Measurements from ENCODE around the gene ZSCAN22. TPM values are rescaled to one million over a fixed set of nuclear protein-coding genes. Genes with fewer than 3 reads are reported as not detected.

Gene ZSCAN22
- total RNA-seq, 1 donor from 2014 or later = 5.4 TPM

- DNase-seq (ENCODE audit: extremely low spot score, unreplicated experiment) = no peak
- peak overlapping the region; percentile 95 for H3K27ac Mint-ChIP-seq
- no peaks in the 10 kb centered on the region for H3K36me3 Mint-ChIP-seq
- H3K9me3 Mint-ChIP-seq = no peaks in the 10 kb centered on the region
- peaks cover 3% of the 10 kb centered on the region for H3K4me1 Mint-ChIP-seq (ENCODE audit: unreplicated experiment)
- H3K4me3 Mint-ChIP-seq = peak overlapping the region; percentile 94
- H3K27me3 Mint-ChIP-seq = no peaks in the 10 kb centered on the region
- no peak for TF ChIP-seq CTCF (conservative IDR thresholded peaks at IDR 0.05)
Measured at GRCh38 chr19:58381460-58382212, 54.8 kb downstream of the ZSCAN22 start.

- H3K9me3 Mint-ChIP-seq = no peaks in the 10 kb centered on the region
- H3K4me3 Mint-ChIP-seq = peak overlapping the region; percentile 71
- TF ChIP-seq CTCF (conservative IDR thresholded peaks at IDR 0.05) = no peak
- no peaks in the 10 kb centered on the region for H3K36me3 Mint-ChIP-seq
- H3K27me3 Mint-ChIP-seq = no peaks in the 10 kb centered on the region
- no peak for DNase-seq (ENCODE audit: extremely low spot score, unreplicated experiment)
- peaks cover 7% of the 10 kb centered on the region for H3K4me1 Mint-ChIP-seq (ENCODE audit: unreplicated experiment)
- H3K27ac Mint-ChIP-seq = no peak overlapping the region
Measured at GRCh38 chr19:58382997-58383603, 56.3 kb downstream of the ZSCAN22 start.

- DNase-seq (ENCODE audit: extremely low spot score, unreplicated experiment) = no peak
- Mint-ChIP-seq H3K27me3 (no peaks in the 10 kb centered on the region), H3K4me3 (peak overlapping the region; percentile 98), H3K27ac (peak overlapping the region; percentile 99), H3K9me3 (no peaks in the 10 kb centered on the region), H3K36me3 (peaks cover 8% of the 10 kb centered on the region), H3K4me1 (ENCODE audit: unreplicated experiment) (peaks cover 11% of the 10 kb centered on the region)
- TF ChIP-seq CTCF (conservative IDR thresholded peaks at IDR 0.05) = no peak
Measured at GRCh38 chr19:58385313-58385890, 58.6 kb downstream of the ZSCAN22 start.

- DNase-seq (ENCODE audit: extremely low spot score, unreplicated experiment) = no peak
- Mint-ChIP-seq H3K27ac (peak overlapping the region; percentile 99), H3K4me3 (peak overlapping the region; percentile 98), H3K27me3 (no peaks in the 10 kb centered on the region), H3K9me3 (no peaks in the 10 kb centered on the region), H3K36me3 (peaks cover 12% of the 10 kb centered on the region), H3K4me1 (ENCODE audit: unreplicated experiment) (peaks cover 11% of the 10 kb centered on the region)
- TF ChIP-seq CTCF (conservative IDR thresholded peaks at IDR 0.05) = no peak
Measured at GRCh38 chr19:58385891-58386575, 59.2 kb downstream of the ZSCAN22 start.

GRCh38 chr19:58386576-58387337 is 60.0 kb downstream of the ZSCAN22 start, which contains the start of gene RPS5:
Gene RPS5, plus strand, starts transcription at chr19:58387269. Its CDS starts 869 bp downstream, at chr19:58388138.
- peak; percentile 95 for DNase-seq (ENCODE audit: extremely low spot score, unreplicated experiment)
- H3K4me1 Mint-ChIP-seq (ENCODE audit: unreplicated experiment) = peaks cover 11% of the 10 kb centered on the region
- peak within 1 kb of the TSS; percentile 98 for H3K4me3 Mint-ChIP-seq
- H3K27ac Mint-ChIP-seq = peak within 1 kb of the TSS; percentile 99
- H3K36me3 Mint-ChIP-seq = peaks cover 12% of the 10 kb centered on the region
- H3K9me3 Mint-ChIP-seq = no peaks in the 10 kb centered on the region
- no peaks in the 10 kb centered on the region for H3K27me3 Mint-ChIP-seq
- TF ChIP-seq CTCF (conservative IDR thresholded peaks at IDR 0.05) = no peak

Measured in type B pancreatic cell (in vitro differentiated cells).